Measurements from ENCODE around the gene CLCNKA.

DNA sequence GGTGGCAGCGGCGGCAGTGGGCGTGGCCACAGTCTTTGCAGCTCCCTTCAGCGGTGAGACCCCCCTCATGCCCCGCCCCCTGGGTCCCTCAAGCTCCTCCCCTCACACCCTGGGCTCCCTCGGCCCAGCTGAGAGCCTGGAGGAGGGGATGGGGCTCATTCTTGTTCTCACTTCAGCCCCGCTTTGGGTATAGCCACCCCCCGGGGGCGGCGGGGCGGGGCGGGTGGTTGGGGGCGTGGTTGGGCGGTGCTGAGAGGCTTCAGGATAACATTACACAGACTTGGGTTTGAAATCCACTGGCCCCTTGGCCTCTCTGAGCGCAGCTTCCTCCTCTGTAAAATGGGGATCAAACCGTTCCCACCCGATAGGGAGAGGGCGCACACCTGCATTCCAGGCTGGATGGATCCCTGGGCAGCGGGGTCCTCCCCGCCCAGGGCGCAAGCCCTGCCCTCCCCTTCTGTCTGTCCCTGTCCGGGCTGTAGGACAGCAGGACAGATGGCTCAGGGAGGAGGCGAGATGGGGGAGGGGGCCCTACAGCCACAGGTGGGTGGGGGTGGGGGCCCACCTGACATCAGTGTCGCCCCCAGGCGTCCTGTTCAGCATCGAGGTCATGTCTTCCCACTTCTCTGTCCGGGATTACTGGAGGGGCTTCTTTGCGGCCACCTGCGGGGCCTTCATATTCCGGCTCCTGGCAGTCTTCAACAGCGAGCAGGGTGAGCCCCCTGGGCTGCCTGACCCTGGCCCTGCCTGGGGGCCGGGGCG is 5.1 kb downstream of the CLCNKA start:
- TF ChIP-seq ZNF274 (IDR thresholded peaks at IDR 0.05; ENCODE audit: low read depth, low read length), result no peak
- no peak for TF ChIP-seq SUZ12 (IDR thresholded peaks at IDR 0.05; ENCODE audit: extremely low read depth, insufficient read depth, insufficient read length)
